H1 (cell line): ENCODE data around the gene APMAP. TPM values are rescaled to one million over a fixed set of nuclear protein-coding genes. Genes with fewer than 3 reads are reported as not detected.

Source experiments
- CTCF ChIA-PET: fragments of 300-600 bp; sonication (Branson Sonifier 250); formaldehyde crosslinking; loops from one replicate; lab custom pipeline; 2021; ENCODE audit not compliant: partially characterized antibody; lab: Charles Lee
- POLR2A ChIA-PET: fragments of 300-600 bp; sonication (Branson Sonifier 250); formaldehyde crosslinking; loops from one replicate; lab custom pipeline; 2021; ENCODE audit warnings: inconsistent platforms; ENCODE audit not compliant: partially characterized antibody; lab: Charles Lee
- DNase-seq, 2 experiments: peaks; one replicate each; pipeline versions ENCODE4 v3.0.0 to v3.0.0-alpha.2; 2010 to 2022; ENCODE audit warnings: low spot score in 2 of 2, low read depth in 1 of 2, mixed read lengths in 1 of 2
- FAIRE-seq: peaks from 2 replicates; lab custom pipeline; 2011; peaks lifted over from hg19 to GRCh38; lab: Jason Lieb, UNC
- H2AFZ ChIP-seq: 2 replicates; pipeline ENCODE4 v1.8.1; 2012; ENCODE audit warnings: low read length, inconsistent platforms
- H2AK5ac ChIP-seq: 2 replicates; pipeline ENCODE4 v1.6.1; 2013; ENCODE audit warnings: low read depth, low read length
- H2BK120ac ChIP-seq: replicated peaks from 2 replicates; pipeline ENCODE3; 2013; ENCODE audit warnings: low read depth, low read length, inconsistent platforms
- H2BK12ac ChIP-seq: 2 replicates; pipeline ENCODE4 v1.6.1; 2013; ENCODE audit warnings: low read depth, low read length
- H2BK15ac ChIP-seq: 2 replicates; pipeline ENCODE4 v1.6.1; 2013; ENCODE audit warnings: low read length
- H2BK20ac ChIP-seq: 2 replicates; pipeline ENCODE4 v1.6.1; 2013; ENCODE audit warnings: low read length
- H2BK5ac ChIP-seq: 2 replicates; pipeline ENCODE4 v1.6.1; 2013; ENCODE audit warnings: low read depth, low read length
- H3K14ac ChIP-seq: 2 replicates; pipeline ENCODE4 v1.6.1; 2013; ENCODE audit warnings: inconsistent platforms; ENCODE audit not compliant: insufficient read length
- H3K18ac ChIP-seq: 2 replicates; pipeline ENCODE4 v1.6.1; 2013; ENCODE audit warnings: low read length; ENCODE audit errors: extremely low read depth
- H3K23ac ChIP-seq: 2 replicates; pipeline ENCODE4 v1.6.1; 2013; ENCODE audit warnings: inconsistent platforms; ENCODE audit not compliant: insufficient read length
- H3K23me2 ChIP-seq: 2 replicates; pipeline ENCODE4 v1.6.1; 2013; ENCODE audit warnings: low read depth, low read length
- H3K27ac ChIP-seq: 2 replicates; pipeline ENCODE4 v1.6.1; 2011; ENCODE audit warnings: low read depth, low read length, inconsistent platforms
- H3K27me3 ChIP-seq, 4 experiments: replicated peaks in 1 of 4; 1 replicate in 1 of 4; 2 replicates in 3 of 4; pipeline versions ENCODE4 v1.6.1 to v1.8.1; 2011 to 2013; ENCODE audit warnings: low read length in 3 of 4, mild to moderate bottlenecking in 3 of 4, inconsistent platforms in 2 of 4, mixed read lengths in 2 of 4, moderate library complexity in 1 of 4; ENCODE audit not compliant: control insufficient read depth in 3 of 4, insufficient read depth in 3 of 4; ENCODE audit errors: extremely low read depth in 1 of 4
- H3K36me3 ChIP-seq, 4 experiments: 2 replicates each; pipeline versions ENCODE4 v1.6.1 to v1.8.1; 2011 to 2013; ENCODE audit warnings: mild to moderate bottlenecking in 4 of 4, low read length in 3 of 4, moderate library complexity in 2 of 4, control low read depth in 1 of 4, inconsistent platforms in 1 of 4; ENCODE audit not compliant: insufficient read depth in 4 of 4, control insufficient read depth in 2 of 4
- H3K4ac ChIP-seq: replicated peaks from 2 replicates; pipeline ENCODE3; 2013; ENCODE audit warnings: low read length, low read depth, mixed read lengths, inconsistent platforms; ENCODE audit not compliant: insufficient read length
- H3K4me1 ChIP-seq, 4 experiments: replicated peaks in 1 of 4; 1 replicate in 1 of 4; 2 replicates in 3 of 4; pipeline versions ENCODE4 v1.6.1 to v1.8.1; 2011 to 2013; ENCODE audit warnings: low read length in 3 of 4, inconsistent platforms in 2 of 4, mixed read lengths in 1 of 4; ENCODE audit not compliant: insufficient read depth in 4 of 4, control insufficient read depth in 3 of 4
- H3K4me2 ChIP-seq, 2 experiments: 2 replicates each; pipeline versions ENCODE4 v1.6.1 to v1.8.1; 2011 to 2013; ENCODE audit warnings: low read depth in 2 of 2, low read length in 2 of 2, control low read depth in 1 of 2, inconsistent platforms in 1 of 2, mild to moderate bottlenecking in 1 of 2; ENCODE audit not compliant: insufficient read depth in 1 of 2
- H3K4me3 ChIP-seq, 4 experiments: fragments of 200-600, 300-600 bp in 1 of 4; sonication (generic), shearing (Covaris generic), sonication (Bioruptor Twin) in 1 of 4; 2 replicates each; pipeline versions ENCODE4 v1.5.1 to v1.8.1; 2011 to 2016; ENCODE audit warnings: low read length in 4 of 4, low read depth in 3 of 4, control low read depth in 2 of 4, inconsistent platforms in 2 of 4, mild to moderate bottlenecking in 2 of 4, mixed read lengths in 1 of 4, moderate library complexity in 1 of 4; ENCODE audit not compliant: insufficient read depth in 2 of 4; ENCODE audit errors: extremely low read depth in 1 of 4
- H3K56ac ChIP-seq: replicated peaks from 2 replicates; pipeline ENCODE3; 2013; ENCODE audit warnings: low read depth, mild to moderate bottlenecking, mixed read lengths, low read length, inconsistent platforms; ENCODE audit not compliant: insufficient read length
- H3K79me1 ChIP-seq: 2 replicates; pipeline ENCODE4 v1.6.1; 2013; ENCODE audit warnings: low read depth, low read length, control low read depth
- H3K79me2 ChIP-seq, 2 experiments: 2 replicates each; pipeline versions ENCODE4 v1.6.1 to v1.8.1; 2012 to 2013; ENCODE audit warnings: low read length in 2 of 2, mild to moderate bottlenecking in 2 of 2, inconsistent platforms in 1 of 2; ENCODE audit not compliant: insufficient read depth in 2 of 2, control insufficient read depth in 1 of 2
- H3K9ac ChIP-seq, 4 experiments: replicated peaks in 1 of 4; 1 replicate in 1 of 4; 2 replicates in 3 of 4; pipeline versions ENCODE4 v1.6.1 to v1.8.1; 2011 to 2013; ENCODE audit warnings: low read depth in 3 of 4, low read length in 3 of 4, control low read depth in 2 of 4, mild to moderate bottlenecking in 2 of 4, moderate library complexity in 2 of 4, inconsistent platforms in 1 of 4; ENCODE audit errors: extremely low read depth in 1 of 4
- H3K9me3 ChIP-seq, 2 experiments: 2 replicates each; pipeline versions ENCODE4 v1.6.1 to v1.8.1; 2012 to 2013; ENCODE audit warnings: mild to moderate bottlenecking in 2 of 2, moderate library complexity in 2 of 2, control low read depth in 1 of 2, inconsistent platforms in 1 of 2, low read depth in 1 of 2, low read length in 1 of 2, mixed read lengths in 1 of 2; ENCODE audit not compliant: insufficient read depth in 2 of 2
- H4K20me1 ChIP-seq, 2 experiments: replicated peaks in 1 of 2; 2 replicates each; pipeline versions ENCODE3 to v1.8.1; 2011 to 2013; ENCODE audit warnings: inconsistent platforms in 2 of 2, low read length in 2 of 2, mild to moderate bottlenecking in 1 of 2; ENCODE audit not compliant: insufficient read depth in 2 of 2, control insufficient read depth in 1 of 2
- H4K5ac ChIP-seq: 2 replicates; pipeline ENCODE4 v1.6.1; 2013; ENCODE audit warnings: low read length, low read depth, mixed read lengths, inconsistent platforms; ENCODE audit not compliant: insufficient read length
- H4K8ac ChIP-seq: 2 replicates; pipeline ENCODE4 v1.8.0; 2013; ENCODE audit warnings: mild to moderate bottlenecking, moderate library complexity, low read length, inconsistent platforms; ENCODE audit not compliant: insufficient read depth; ENCODE audit errors: extremely low read depth
- H4K91ac ChIP-seq: replicated peaks from 2 replicates; pipeline ENCODE3; 2013; ENCODE audit warnings: low read length, mixed read lengths, inconsistent platforms; ENCODE audit not compliant: insufficient read length
- HDAC2 ChIP-seq, 2 experiments: fragments of 300-600 bp in 1 of 2; sonication (generic) in 1 of 2; IDR thresholded peaks; 2 replicates each; pipeline ENCODE4 v1.6.1; 2011 to 2012; ENCODE audit warnings: low read depth in 2 of 2, low read length in 2 of 2, mild to moderate bottlenecking in 2 of 2, moderate library complexity in 2 of 2, borderline replicate concordance in 1 of 2, inconsistent platforms in 1 of 2
- WGBS, 2 experiments: shearing (Covaris generic) in 1 of 2; methylation state at CpG; one replicate each; pipeline versions ENCODE4 v1.1.6 to v1.1.7; 2013 to 2015; ENCODE audit warnings: low lambda C conversion rate in 2 of 2, mixed read lengths in 2 of 2, inconsistent platforms in 1 of 2, low coverage in 1 of 2, missing lambda C conversion rate in 1 of 2; ENCODE audit not compliant: insufficient replicate concordance in 2 of 2, insufficient coverage in 1 of 2, insufficient read length in 1 of 2; ENCODE audit errors: extremely low coverage in 1 of 2, missing lambda C conversion rate in 1 of 2; 5-methylcytosine and 5-hydroxymethylcytosine counted together
- polyA plus RNA-seq, 7 experiments: library from polyadenylated mRNA; depleted of rRNA in 3 of 7; stranded (reverse) in 5 of 7; unstranded in 2 of 7; fragments of >200 nt in 5 of 7; fragments of 200-250 nt in 2 of 7; gene quantifications; 1 replicate in 5 of 7; 2 replicates in 1 of 7; 4 replicates in 1 of 7; pipeline versions ENCODE4 v1.2.1 to v1.2.3, GENCODE V29; 2011 to 2013; ENCODE audit warnings: missing spikeins in 2 of 7, mixed read lengths in 2 of 7
- total RNA-seq: library from RNA; stranded (reverse); fragmentation: NEBNext Ultra II Directional; extraction: Animal tissue kit (Norgen Biotek cat#: 25700); gene quantifications from 2 replicates; pipeline ENCODE4 v1.2.1, GENCODE V29; 2021

The APMAP gene
- total and polyA plus RNA-seq, 2 of the 8 experiments (the other 6 are each of a cell fraction or from before 2014, with no cell fraction given), result 31.3 to 66.0 TPM

GRCh38 chr20:24915440-24915839 lies 77.1 kb downstream of the APMAP start:
- Histone ChIP-seq H3K4ac (no peak overlapping the region), H3K56ac (no peak overlapping the region), H4K91ac (no peak overlapping the region), H2AK5ac (no peak overlapping the region), H4K20me1 (no peaks in the 10 kb centered on the region), H2BK20ac (no peak overlapping the region), H3K9ac (no peak overlapping the region), H2BK120ac (no peak overlapping the region), H3K4me3 (no peak overlapping the region), H3K36me3 (no peaks in the 10 kb centered on the region), H4K8ac (no peak overlapping the region), H3K23me2 (no peaks in the 10 kb centered on the region), H3K4me2 (no peak overlapping the region), H3K4me1 (0 out of 7 replicates have a peak, but pooled peaks cover 0 to 2% (median 0%) of the 10 kb centered on the region in 4 experiments), H3K79me1 (no peaks in the 10 kb centered on the region), H2BK12ac (no peak overlapping the region), H3K27ac (no peak overlapping the region), H3K9me3 (0 out of 4 replicates have a peak, but pooled peaks cover 0 to 1% of the 10 kb centered on the region in 2 experiments), H2BK15ac (no peak overlapping the region), H2BK5ac (no peak overlapping the region), H4K5ac (no peak overlapping the region), H3K14ac (no peak overlapping the region), H2AFZ (no peak overlapping the region), H3K79me2 (no peaks in the 10 kb centered on the region), H3K23ac (no peak overlapping the region), H3K27me3 (no peaks in the 10 kb centered on the region; a peak in 1 of 7 replicates), H3K18ac (no peak overlapping the region)
- 94% methylated on average over 9 of the region's 9 CpGs; no CpG with 5 or more reads in 1 of the 2 experiments for WGBS, 2 experiments
- TF ChIP-seq HDAC2 (IDR thresholded peaks at IDR 0.05; ENCODE audit: borderline replicate concordance in 1 of 2, low read depth in 2 of 2, low read length in 2 of 2), result no peak
- FAIRE-seq (no peak), DNase-seq (peak in 1 of 2 experiments; percentile 30)
- ChIA-PET CTCF (interaction anchor here (0.5 to 7.1 kb wide), 5 partner anchors 15 to 163 kb away, joined by 3 to 64 read pairs (median 11); no protein-coding TSS in a partner anchor), POLR2A (no interaction called here)
